Body of pancreas (tissue), 4 donors: ENCODE measurements around the gene TAGAP. TPM values are rescaled to one million over a fixed set of nuclear protein-coding genes. Genes with fewer than 3 reads are reported as not detected.
"Not testable (repeated sequence)": the region's sequence is repeated elsewhere in the genome, so short reads cannot be mapped to it uniquely, and the experiment has no call there.

ENCODE experiments used
- ATAC-seq: fragments of 150-250 bp; one replicate; pipeline ENCODE4 v1.9.1; 2016
- DNase-seq, 4 donors: peaks; one replicate each; pipeline ENCODE4 v3.0.0-alpha.2; 2019
- H3K27ac ChIP-seq, 4 donors: fragments of 200-600 bp; sonication (generic); 1 replicate in 3 of 4; 2 replicates in 1 of 4; pipeline versions ENCODE4 v1.5.1 to v1.6.1; 2016 to 2019; ENCODE audit warnings: mild to moderate bottlenecking in 1 of 4, mixed read lengths in 1 of 4, moderate library complexity in 1 of 4
- H3K27me3 ChIP-seq, 2 donors: fragments of 200-600 bp; sonication (generic); one replicate each; pipeline ENCODE4 v1.6.0; 2016; ENCODE audit warnings: mild to moderate bottlenecking in 1 of 2
- H3K36me3 ChIP-seq, 2 donors: fragments of 200-600 bp; sonication (generic); replicated peaks in 1 of 2; 2 replicates each; pipeline ENCODE4 v1.5.1; 2016; ENCODE audit warnings: low read depth in 2 of 2; ENCODE audit not compliant: insufficient read depth in 1 of 2
- H3K4me1 ChIP-seq: fragments of 200-600 bp; sonication (generic); one replicate; pipeline ENCODE4 v1.6.0; 2016
- H3K4me3 ChIP-seq, 2 donors: fragments of 200-600 bp; sonication (generic); 1 replicate in 1 of 2; 2 replicates in 1 of 2; pipeline ENCODE4 v1.5.1; 2016 to 2019
- H3K9me3 ChIP-seq, 3 donors: fragments of 200-600 bp; sonication (generic); 1 replicate in 2 of 3; 2 replicates in 1 of 3; pipeline ENCODE4 v1.5.1; 2016
- POLR2A ChIP-seq, 3 donors: fragments of 450-650 bp; IDR thresholded peaks; one replicate each; pipeline ENCODE4 v1.6.1; 2016; ENCODE audit warnings: antibody characterized with exemption in 3 of 3, mild to moderate bottlenecking in 2 of 3
- WGBS, 2 donors: methylation state at CpG; one replicate each; pipeline ENCODE4 v1.1.5; 2017; 5-methylcytosine and 5-hydroxymethylcytosine counted together
- intact Hi-C: fragments of 100-400 bp; cut with DNase I; formaldehyde crosslinking; loops from one replicate; pipeline ENCODE4 v1.15.1; 2023
- total RNA-seq, 2 donors: library from RNA; depleted of rRNA; stranded (reverse); fragments of >200 nt; gene quantifications; one replicate each; pipeline ENCODE4 v1.1.0, GENCODE V29; 2016
- TF ChIP-seq, protein P1 (sequence below), 7 experiments: fragments of 450-650 bp in 4 of 7; fragments of 200-600 bp in 3 of 7; sonication (generic) in 3 of 7; IDR thresholded peaks; one replicate each; pipeline ENCODE4 v1.5.1; 2016 to 2019; ENCODE audit warnings: antibody characterized with exemption in 7 of 7

Gene TAGAP
- total RNA-seq, 2 donors from 2014 or later: 0.99 to 2.3 TPM

DNA sequence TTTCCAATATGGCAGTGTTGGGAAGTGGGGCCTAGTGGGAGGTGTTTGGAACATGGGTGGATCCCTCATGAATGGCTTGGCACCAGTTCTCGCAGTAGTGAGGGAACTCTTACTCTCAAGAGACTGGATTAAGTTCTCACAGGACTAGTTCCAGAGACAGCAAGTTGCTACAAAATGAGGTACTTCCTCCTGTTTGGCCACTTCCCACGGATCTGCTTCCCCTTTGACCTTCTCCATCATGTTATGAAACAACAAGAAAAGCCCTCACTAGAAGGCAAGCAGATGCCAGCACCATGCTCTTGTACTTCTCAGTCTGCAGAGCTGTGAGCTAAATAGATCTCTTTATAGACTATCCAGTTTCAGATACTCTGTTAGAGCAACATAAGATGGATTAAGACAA is 47.9 kb downstream of the TAGAP start:
- intact Hi-C loops: no loop called here

DNA sequence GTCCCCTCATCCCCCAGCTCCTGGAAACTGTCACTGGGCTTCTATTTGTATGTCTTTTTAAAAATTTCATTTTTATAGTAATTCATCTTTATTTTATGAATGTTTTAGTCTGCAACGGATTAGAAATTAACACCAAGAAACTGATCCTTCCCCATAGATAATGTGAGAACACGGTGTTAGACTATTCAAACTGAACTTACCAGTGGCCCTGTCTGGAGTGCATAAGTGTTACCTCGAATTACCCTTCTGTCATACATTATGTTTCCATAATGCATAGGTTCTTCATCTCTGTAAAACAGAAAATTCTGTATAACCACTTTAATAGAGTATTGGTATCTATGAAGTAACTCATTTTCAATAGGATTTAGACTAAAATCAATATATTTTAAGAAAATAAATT is 51.2 kb downstream of the TAGAP start:
- intact Hi-C loops: no loop called here
- H3K27me3 ChIP-seq: no peaks in the 10 kb centered on the region
- H3K9me3 ChIP-seq: no peaks in the 10 kb centered on the region
- no peak overlapping the region for H3K4me3 ChIP-seq
- no peaks in the 10 kb centered on the region for H3K36me3 ChIP-seq
- TF ChIP-seq, protein P1, sequence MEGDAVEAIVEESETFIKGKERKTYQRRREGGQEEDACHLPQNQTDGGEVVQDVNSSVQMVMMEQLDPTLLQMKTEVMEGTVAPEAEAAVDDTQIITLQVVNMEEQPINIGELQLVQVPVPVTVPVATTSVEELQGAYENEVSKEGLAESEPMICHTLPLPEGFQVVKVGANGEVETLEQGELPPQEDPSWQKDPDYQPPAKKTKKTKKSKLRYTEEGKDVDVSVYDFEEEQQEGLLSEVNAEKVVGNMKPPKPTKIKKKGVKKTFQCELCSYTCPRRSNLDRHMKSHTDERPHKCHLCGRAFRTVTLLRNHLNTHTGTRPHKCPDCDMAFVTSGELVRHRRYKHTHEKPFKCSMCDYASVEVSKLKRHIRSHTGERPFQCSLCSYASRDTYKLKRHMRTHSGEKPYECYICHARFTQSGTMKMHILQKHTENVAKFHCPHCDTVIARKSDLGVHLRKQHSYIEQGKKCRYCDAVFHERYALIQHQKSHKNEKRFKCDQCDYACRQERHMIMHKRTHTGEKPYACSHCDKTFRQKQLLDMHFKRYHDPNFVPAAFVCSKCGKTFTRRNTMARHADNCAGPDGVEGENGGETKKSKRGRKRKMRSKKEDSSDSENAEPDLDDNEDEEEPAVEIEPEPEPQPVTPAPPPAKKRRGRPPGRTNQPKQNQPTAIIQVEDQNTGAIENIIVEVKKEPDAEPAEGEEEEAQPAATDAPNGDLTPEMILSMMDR (IDR thresholded peaks at IDR 0.05): no peak
- TF ChIP-seq POLR2A (IDR thresholded peaks at IDR 0.05): no peak
- 85 to 95% methylated on average over 3 of the region's 3 CpGs for WGBS, 2 donors
- no peak for DNase-seq
- no peak for ATAC-seq
- no peak overlapping the region for H3K27ac ChIP-seq
- peaks cover 4% of the 10 kb centered on the region for H3K4me1 ChIP-seq

More for the DNA sequence above, 47.9 kb downstream of the TAGAP start:
- no peaks in the 10 kb centered on the region for H3K27me3 ChIP-seq
- no peaks in the 10 kb centered on the region for H3K36me3 ChIP-seq
- ATAC-seq (no peak), DNase-seq (peak in 1 of 4 donors; percentile 21)
- no peak overlapping the region for H3K4me3 ChIP-seq
- TF ChIP-seq, protein P1 (IDR thresholded peaks at IDR 0.05): no peak
- no peak for TF ChIP-seq POLR2A (IDR thresholded peaks at IDR 0.05)
- WGBS, 2 donors: 70 to 78% methylated on average over 2 of the region's 2 CpGs
- no peak overlapping the region for H3K27ac ChIP-seq
- H3K9me3 ChIP-seq: no peaks in the 10 kb centered on the region
- peaks cover 15% of the 10 kb centered on the region for H3K4me1 ChIP-seq

DNA sequence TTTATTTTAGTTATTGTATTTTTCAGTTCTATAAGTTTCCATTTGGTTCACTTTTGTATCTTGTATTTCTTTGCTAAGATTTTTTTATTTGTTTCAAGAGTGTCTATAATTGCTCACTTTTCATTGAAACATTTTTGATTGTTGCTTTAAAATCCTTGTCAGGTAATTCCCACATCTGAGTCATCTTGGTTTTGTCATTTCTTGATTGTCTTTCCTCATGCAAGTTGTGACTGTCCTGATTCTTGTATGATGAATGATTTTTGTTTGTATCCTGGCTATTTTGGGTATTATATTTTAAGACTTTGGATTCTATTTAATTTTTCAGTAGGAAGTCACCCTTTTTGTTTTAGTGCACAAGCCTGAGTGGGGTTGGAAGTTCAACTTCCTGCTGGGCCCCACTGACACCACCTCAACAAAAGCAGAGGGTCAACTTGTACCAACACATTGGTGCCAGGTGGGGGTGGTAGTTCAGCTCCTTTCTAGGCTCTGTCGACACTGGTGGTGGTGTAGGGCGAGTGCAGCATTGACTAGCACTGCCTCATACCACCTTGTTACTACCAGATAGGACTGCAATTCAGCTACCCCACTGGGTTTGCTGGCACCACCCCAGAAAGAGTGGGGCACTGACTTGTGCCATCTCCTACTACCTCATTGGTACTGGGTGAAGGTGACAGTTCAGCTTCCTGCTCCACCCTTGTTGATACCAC is 53.6 kb downstream of the TAGAP start:
- H3K27ac ChIP-seq: no peak overlapping the region
- H3K4me3 ChIP-seq: no peak overlapping the region
- ATAC-seq (no peak), DNase-seq (no peak)
- no peaks in the 10 kb centered on the region for H3K4me1 ChIP-seq
- no peaks in the 10 kb centered on the region for H3K36me3 ChIP-seq
- no peaks in the 10 kb centered on the region for H3K9me3 ChIP-seq
- TF ChIP-seq, protein P1 (IDR thresholded peaks at IDR 0.05): no peak
- no peak for TF ChIP-seq POLR2A (IDR thresholded peaks at IDR 0.05)
- intact Hi-C loops: no loop called here
- H3K27me3 ChIP-seq: no peaks in the 10 kb centered on the region
- WGBS, 2 donors: 86 to 87% methylated on average over 2 of the region's 2 CpGs

DNA sequence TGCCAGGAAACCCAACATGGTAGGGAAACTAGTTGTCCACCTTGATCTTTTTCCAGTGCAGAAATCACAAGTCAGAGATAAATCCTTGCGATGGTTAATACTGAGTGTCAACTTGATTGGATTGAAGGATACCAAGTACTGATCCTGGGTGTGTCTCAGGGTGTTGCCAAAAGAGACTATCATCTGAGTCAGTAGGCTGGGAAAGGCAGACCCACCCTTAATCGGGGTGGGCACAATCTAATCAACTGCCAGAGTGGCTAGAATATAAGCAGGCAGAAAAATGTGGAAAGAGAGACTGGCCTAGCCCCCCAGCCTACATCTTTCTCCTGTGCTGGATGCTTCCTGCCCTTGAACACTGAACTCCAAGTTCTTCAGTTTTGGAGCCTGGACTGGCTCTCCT is 55.1 kb downstream of the TAGAP start:
- H3K4me1 ChIP-seq, H3K4me3 ChIP-seq, intact Hi-C loops, ATAC-seq, H3K27me3 ChIP-seq, H3K9me3 ChIP-seq, H3K27ac ChIP-seq, H3K36me3 ChIP-seq, DNase-seq: not testable (repeated sequence)
- WGBS, 2 donors: 100% methylated on average over 2 of the region's 2 CpGs

DNA sequence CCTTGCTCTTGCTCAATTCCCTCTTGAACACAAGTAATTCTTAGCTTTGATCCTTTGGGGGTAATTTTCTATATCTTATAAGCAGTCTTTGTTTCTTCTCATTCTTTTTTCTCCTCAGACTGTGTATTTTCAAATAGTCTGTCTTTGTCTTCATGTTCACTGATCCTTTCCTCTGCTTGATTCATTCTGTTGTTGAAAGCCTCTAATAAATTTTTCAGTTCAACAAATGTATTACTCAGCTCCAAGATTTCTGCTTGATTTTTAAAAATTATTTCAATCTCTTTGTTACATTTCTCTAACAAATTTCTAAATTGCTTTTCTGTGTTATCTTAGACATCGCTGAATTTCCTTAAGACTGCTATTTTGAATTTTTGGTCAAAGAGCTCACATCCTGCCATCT is 56.3 kb downstream of the TAGAP start:
- intact Hi-C loops: no loop called here
- TF ChIP-seq, protein P1 (IDR thresholded peaks at IDR 0.05): no peak
- DNase-seq (no peak), ATAC-seq (no peak)
- no peaks in the 10 kb centered on the region for H3K36me3 ChIP-seq
- no peaks in the 10 kb centered on the region for H3K4me1 ChIP-seq
- H3K4me3 ChIP-seq: no peak overlapping the region
- H3K27me3 ChIP-seq: no peaks in the 10 kb centered on the region
- no peak overlapping the region for H3K27ac ChIP-seq
- 95 to 100% methylated on average over 1 of the region's 1 CpG for WGBS, 2 donors
- no peaks in the 10 kb centered on the region for H3K9me3 ChIP-seq
